ENCODE measurements around the gene DDX4. TPM values are rescaled to one million over a fixed set of nuclear protein-coding genes. Genes with fewer than 3 reads are reported as not detected.
"Not testable (repeated sequence)": the region's sequence is repeated elsewhere in the genome, so short reads cannot be mapped to it uniquely, and the experiment has no call there.

The DDX4 gene
- total RNA-seq, 1 donor from 2014 or later, result not detected

GRCh38 chr5:55750063-55750462, 12.2 kb downstream of the DDX4 start:
- no peak for DNase-seq (ENCODE audit: low spot score in 2 of 2)
- intact Hi-C loops (cut with DNase I), result no loop called here
- no peaks in the 10 kb centered on the region for H3K9me3 ChIP-seq
- no peak overlapping the region for H3K27ac ChIP-seq
- no peaks in the 10 kb centered on the region for H3K27me3 ChIP-seq
- H3K4me1 ChIP-seq, result no peaks in the 10 kb centered on the region
- H3K4me3 ChIP-seq, result no peak overlapping the region
- no peak for TF ChIP-seq CTCF (IDR thresholded peaks at IDR 0.05)
- H3K36me3 ChIP-seq, result no peaks in the 10 kb centered on the region

DNA sequence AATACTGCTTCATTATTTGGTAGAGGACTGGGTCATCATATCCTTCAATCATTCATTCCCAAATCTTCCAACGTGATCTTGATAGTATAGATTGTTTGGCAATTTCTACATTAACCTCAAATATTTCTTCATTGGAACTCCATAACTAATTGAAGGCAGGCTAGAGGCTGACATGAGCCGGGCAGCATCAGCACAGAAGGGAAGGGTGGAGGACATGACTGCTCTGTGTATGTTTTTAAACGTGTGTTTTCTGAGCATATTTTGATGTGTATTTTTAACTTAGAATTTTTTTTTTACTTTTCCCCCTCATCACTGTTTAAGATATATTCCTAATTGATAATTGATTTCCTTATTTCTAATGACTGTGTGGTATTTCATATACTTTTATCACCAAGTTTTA, 12.6 kb downstream of the DDX4 start:
- Histone ChIP-seq H3K9me3 (no peaks in the 10 kb centered on the region), H3K4me3 (no peak overlapping the region), H3K36me3 (no peaks in the 10 kb centered on the region), H3K4me1 (no peaks in the 10 kb centered on the region), H3K27ac (no peak overlapping the region), H3K27me3 (no peaks in the 10 kb centered on the region)
- intact Hi-C loops (cut with DNase I), result no loop called here
- DNase-seq (ENCODE audit: low spot score in 2 of 2), result no peak
- no peak for TF ChIP-seq CTCF (IDR thresholded peaks at IDR 0.05)

DNA sequence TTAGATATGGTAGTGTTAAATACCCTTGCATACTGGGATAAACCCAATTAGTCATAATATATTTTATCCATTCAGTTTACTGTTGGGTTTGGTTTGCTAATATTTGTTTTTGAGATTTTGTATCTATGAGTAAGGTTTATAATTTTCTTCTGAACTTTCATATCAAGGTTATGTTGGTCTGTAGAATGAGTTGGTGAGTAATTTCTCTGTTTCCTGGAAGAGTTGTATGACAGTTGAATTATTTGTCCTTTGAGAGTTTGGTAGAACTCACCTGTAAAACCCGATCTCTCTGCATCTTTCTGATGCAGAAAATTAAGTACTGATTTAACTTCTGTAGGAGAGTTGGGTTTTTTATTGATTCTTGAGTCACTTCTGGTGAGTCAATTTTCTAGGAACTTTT, 20.4 kb downstream of the DDX4 start:
- intact Hi-C loops (cut with DNase I), result no loop called here
- no peaks in the 10 kb centered on the region for H3K27me3 ChIP-seq
- H3K4me3 ChIP-seq, result no peak overlapping the region
- no peak for DNase-seq (ENCODE audit: low spot score in 2 of 2)
- TF ChIP-seq CTCF (IDR thresholded peaks at IDR 0.05), result no peak
- no peaks in the 10 kb centered on the region for H3K4me1 ChIP-seq
- H3K27ac ChIP-seq, result no peak overlapping the region
- no peaks in the 10 kb centered on the region for H3K9me3 ChIP-seq
- H3K36me3 ChIP-seq, result no peaks in the 10 kb centered on the region

DNA sequence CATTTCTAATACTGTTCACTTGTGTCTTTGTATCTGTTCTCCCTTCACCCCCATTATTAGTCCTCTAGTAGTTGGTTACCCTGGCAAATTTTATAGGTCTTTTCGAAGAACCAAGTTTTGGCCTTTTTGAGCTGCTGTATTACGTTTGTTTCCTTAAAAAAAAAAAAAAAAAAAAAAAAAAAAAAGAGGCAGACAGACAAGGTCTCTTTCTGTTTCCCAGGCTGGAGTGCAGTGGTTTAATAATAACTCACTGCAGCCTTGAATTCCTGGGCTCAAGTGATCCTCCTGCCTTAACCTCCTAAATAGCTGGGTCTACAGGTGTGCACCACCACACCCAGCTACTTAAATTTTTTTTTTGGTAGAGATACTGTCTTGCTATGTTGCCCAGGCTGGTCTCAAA, 20.9 kb downstream of the DDX4 start:
- no peak for TF ChIP-seq CTCF (IDR thresholded peaks at IDR 0.05)
- Histone ChIP-seq H3K4me1 (no peaks in the 10 kb centered on the region), H3K36me3 (no peaks in the 10 kb centered on the region), H3K27ac (no peak overlapping the region), H3K9me3 (no peaks in the 10 kb centered on the region), H3K4me3 (no peak overlapping the region), H3K27me3 (no peaks in the 10 kb centered on the region)
- no peak for DNase-seq (ENCODE audit: low spot score in 2 of 2)
- intact Hi-C loops (cut with DNase I), result no loop called here

GRCh38 chr5:55761721-55762120, 23.9 kb downstream of the DDX4 start:
- H3K4me1 ChIP-seq; H3K4me3 ChIP-seq; H3K36me3 ChIP-seq; H3K9me3 ChIP-seq; H3K27ac ChIP-seq; H3K27me3 ChIP-seq; intact Hi-C loops (cut with DNase I); DNase-seq (ENCODE audit: low spot score in 2 of 2): not testable (repeated sequence)

DNA sequence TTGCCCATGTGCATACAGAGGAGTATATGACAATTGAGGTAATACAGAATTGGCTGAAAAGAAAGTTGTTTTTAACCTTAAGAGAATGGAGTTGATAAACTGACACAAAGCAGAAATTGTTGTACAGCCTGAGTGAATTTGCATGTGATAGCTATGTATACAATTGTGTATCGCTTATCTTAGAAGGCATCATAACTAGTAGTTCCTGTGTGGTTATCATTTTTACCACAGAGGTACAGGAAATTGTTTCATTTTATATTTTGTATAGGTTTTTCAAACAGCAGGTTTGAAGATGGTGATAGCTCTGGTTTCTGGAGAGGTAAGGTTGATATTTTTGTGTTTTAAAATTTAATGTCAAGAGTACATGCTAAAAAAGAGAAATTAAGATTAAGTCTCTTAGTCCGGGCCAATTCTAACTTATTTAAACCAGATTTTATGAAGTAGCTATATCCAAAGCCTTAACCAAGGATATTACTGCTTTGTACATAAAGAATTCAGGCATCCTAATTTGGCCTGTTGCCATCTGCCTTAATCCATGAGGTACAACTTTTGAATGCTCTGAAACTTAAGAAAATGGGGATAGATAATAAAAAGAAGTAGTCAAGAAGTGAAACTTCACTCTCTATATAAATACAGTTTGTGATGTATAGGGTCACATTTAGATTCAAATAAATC, 26.0 kb downstream of the DDX4 start:
- no peak overlapping the region for H3K27ac ChIP-seq
- H3K4me1 ChIP-seq, result no peaks in the 10 kb centered on the region
- DNase-seq (ENCODE audit: low spot score in 2 of 2), result no peak
- H3K4me3 ChIP-seq, result no peak overlapping the region
- H3K9me3 ChIP-seq, result no peaks in the 10 kb centered on the region
- H3K36me3 ChIP-seq, result no peaks in the 10 kb centered on the region
- intact Hi-C loops (cut with DNase I), result no loop called here
- H3K27me3 ChIP-seq, result no peaks in the 10 kb centered on the region
- TF ChIP-seq CTCF (IDR thresholded peaks at IDR 0.05), result no peak

Data from ascending aorta (tissue), 2 donors.